GM21619 (cell line): ENCODE measurements around the gene DNAJC16.
"Not testable (repeated sequence)": the region's sequence is repeated elsewhere in the genome, so short reads cannot be mapped to it uniquely, and the experiment has no call there.

Source experiments
- ATAC-seq: cut with Tn5 transposase; IDR thresholded peaks from one replicate; pipeline ENCODE4 v1.9.1; 2021; ENCODE audit not compliant: unreplicated experiment

The DNAJC16 gene

DNA sequence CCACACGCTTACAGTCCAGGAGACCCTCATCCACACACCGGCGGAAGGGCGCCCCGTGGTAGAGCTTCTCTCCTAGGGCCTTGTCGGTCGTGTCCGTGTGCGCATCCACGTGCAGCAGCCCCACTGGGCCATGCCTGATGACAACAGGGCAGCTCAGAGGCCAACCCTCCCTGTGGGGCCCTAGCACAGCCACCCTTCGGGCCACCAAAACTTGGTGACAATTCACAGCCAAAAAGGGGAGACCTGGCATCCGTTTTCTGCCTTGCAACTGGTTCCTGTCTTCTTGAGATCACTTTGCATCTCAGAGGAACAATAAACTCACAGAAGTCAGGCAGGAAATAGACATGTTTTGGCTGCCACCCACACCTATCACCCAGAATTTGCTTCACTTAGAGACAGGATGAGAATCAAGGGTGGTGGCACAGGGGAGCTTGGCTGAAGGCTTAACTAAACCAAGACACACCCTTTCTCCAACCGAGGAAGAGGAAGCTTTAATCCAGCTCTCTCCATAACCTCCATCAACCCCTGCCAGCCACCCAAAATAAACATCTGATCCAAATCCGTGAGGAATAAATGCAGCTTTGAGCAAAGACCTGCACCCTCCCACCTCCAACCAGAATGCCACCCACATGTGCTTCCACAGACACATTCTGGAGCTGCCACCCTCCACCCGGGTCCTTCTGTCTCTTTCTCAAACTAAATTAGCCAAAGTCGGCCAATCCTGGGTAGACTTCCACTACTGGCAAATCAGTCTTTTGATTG lies 52.5 kb downstream of the DNAJC16 start:
- ATAC-seq: peak; percentile 24

GRCh38 chr1:15579683-15580047 lies 53.0 kb downstream of the DNAJC16 start:
- peak; percentile 47 for ATAC-seq

DNA sequence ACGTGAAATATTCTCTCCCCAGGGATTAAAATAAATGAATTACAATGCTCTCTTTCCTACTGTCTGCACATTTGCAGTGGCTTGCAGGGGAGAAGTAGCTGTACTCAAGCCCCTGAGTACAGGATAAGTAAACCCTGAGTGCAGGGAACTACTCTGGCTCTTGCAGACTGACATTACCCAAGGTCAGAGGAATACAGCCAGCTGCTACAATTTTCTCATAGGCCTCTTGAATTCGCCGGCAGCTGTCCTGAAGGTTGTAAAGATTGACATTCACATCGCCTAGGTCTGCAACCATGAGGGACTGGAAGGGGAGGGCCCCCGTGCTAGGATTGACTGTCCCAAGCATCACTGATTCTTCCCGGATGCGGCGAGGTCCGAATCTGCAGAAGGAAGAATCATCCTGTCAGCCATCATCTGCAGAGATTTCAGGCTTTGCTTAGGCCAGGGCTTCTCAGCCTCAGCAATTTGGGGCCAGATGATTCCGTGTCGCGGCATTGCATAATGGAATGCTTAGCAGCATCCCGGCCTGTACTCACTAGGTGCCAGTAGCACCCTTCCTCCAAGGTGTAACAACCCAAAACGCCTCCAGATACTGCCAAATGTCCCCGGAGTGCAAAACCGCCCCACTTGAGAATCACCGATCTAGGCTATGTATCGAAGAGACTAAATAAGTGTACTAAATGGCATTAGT lies 56.5 kb downstream of the DNAJC16 start:
- no peak for ATAC-seq

GRCh38 chr1:15584489-15585363 lies 58.1 kb downstream of the DNAJC16 start, which contains the start of gene AGMAT:
TSS of gene AGMAT (minus strand) at chr1:15585051. CDS start at chr1:15584967, 84 bp downstream.
- peak; percentile 67 for ATAC-seq

DNA sequence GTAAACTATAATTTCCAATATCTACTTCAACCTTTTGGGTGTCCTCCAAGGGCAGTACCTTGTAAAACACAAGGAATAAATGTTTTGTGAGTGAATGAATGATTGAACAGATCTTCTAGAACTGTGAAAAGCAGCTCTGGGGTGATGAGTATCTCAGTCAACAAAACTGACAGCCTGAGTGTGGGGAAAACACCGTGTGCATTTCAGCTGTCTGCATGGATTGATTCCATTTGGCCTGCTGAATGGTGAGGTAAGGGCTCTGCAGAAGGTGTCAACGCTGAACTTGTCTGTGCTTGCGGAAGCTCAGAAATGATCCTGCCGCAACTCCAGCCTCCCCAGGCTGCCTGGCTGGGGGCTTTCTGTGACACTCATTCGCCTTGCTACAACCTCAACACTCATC lies 65.6 kb downstream of the DNAJC16 start:
- no peak for ATAC-seq

DNA sequence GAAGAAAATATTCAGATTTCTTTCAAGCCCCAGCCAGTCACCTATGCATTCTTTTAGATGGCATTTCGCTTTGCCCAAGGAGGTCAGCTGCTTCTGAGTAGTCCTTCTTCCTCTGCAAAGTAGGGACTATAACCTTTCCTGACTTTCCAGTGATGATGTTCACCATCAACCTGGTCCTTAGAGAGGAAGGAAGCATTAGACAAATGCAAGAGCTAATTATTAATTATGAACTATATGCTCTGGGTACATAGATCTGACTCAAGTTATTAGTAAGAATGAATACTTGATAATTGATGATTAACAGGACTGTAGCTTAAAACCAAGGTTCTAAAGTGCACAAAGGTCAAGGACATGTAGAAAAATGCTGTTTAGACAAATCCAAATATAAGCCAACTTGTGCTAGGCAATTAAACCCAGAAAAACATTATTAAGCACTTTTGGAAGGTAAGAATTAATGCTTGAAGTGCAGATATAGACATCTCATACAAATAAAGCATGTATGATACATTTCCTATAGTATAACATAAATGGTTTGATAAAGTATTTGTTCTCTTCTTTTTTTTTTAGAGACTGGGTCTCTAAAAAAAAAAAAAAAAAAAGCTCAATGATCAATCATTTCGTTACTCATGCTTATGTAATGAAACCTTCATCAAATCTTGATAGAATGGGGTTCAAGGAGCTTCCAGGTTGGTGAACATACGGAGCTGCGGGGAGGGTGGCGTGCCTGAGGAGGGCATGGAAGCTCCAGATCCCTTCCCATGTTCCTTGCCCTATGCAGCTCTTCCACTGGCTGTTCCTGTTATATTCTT lies 69.4 kb downstream of the DNAJC16 start:
- ATAC-seq: no peak

DNA sequence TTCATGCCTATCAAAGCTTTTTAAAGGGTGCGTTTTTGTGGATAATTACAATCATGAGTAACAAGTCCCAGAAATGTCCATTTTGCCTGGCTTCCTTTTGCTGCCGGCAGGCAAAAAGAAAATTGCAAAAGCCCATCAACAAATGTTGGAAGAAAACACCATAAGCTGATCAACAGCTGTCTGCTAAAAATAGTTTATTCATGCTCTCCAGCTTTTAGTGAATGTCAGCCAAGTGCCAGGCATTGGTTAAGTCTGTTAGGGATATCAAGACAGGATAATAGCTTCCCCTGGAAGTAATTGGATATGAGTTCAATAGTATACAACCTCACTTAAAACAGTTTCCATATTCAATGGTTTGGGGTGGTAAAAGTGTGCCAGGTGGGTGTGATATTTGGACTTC lies 71.8 kb downstream of the DNAJC16 start:
- ATAC-seq: no peak

DNA sequence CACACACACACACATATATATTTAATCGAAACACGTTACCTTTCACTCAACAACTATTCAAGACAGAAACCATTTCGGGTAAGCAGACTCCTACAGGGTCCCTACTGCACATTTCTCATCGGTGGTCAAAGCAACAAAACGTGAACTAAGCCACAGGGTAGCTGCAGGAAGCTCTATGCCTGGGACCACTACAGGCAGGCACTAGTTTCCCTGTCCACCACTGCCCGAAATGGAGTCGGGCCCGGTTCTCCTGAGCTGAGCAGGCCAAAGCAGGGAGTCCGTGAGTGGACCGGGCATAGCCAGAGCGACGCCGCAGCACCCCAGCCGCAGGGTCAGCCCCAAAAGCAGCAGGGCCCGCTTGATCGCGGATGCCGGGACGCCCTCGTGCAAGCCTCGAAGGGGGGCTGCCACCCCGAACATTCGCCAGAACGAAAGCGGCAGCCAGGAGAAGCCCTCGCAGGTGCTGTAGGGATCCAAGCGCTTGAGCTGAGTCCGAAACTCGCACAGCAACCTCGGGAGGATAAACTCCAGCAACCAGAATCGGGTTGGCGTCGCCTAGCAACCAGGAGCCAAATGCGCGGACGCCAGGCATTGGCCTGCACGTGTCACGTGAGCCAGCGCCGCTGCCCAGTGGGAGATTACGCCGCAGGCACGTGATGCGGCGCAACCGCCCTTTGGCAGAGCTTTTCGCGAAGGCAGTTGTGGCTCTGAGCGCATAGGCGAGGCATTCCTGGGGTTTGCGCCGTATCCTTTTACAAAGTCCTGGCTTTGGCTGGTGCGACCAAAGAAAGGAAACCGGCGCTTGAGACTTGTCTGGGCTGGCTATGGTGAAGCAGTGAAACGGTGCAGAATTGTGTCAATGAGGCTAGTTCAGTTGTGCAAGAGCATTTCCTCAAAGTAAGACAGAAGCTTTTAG lies 76.7 kb downstream of the DNAJC16 start:
- peak; percentile 93 for ATAC-seq

GRCh38 chr1:15603966-15604282 lies 77.3 kb downstream of the DNAJC16 start:
- not testable (repeated sequence) for ATAC-seq

DNA sequence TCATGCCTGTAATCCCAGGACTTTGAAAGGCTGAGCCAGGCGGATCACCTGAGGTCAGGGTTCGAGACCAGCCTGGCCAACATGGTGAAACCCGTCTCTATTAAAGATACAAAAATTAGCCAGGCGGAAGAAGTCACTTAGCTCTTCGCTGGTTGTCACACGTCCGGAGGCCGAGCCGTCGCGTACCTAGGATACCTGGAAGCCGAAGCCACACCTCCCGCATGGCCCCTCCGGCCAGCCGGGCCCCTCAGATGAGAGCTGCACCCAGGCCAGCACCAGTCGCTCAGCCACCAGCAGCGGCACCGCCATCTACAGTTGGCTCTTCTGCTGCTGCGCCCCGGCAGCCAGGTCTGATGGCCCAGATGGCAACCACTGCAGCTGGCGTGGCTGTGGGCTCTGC lies 77.8 kb downstream of the DNAJC16 start:
- not testable (repeated sequence) for ATAC-seq

- ATAC-seq: no peak
Measured at GRCh38 chr1:15605398-15606383, 79.0 kb downstream of the DNAJC16 start.

GRCh38 chr1:15609631-15610030 lies 83.0 kb downstream of the DNAJC16 start:
- ATAC-seq: no peak

- ATAC-seq: no peak
Measured at GRCh38 chr1:15610167-15610566, 83.5 kb downstream of the DNAJC16 start.

GRCh38 chr1:15616373-15617172 lies 89.9 kb downstream of the DNAJC16 start:
- peak; percentile 20 for ATAC-seq

DNA sequence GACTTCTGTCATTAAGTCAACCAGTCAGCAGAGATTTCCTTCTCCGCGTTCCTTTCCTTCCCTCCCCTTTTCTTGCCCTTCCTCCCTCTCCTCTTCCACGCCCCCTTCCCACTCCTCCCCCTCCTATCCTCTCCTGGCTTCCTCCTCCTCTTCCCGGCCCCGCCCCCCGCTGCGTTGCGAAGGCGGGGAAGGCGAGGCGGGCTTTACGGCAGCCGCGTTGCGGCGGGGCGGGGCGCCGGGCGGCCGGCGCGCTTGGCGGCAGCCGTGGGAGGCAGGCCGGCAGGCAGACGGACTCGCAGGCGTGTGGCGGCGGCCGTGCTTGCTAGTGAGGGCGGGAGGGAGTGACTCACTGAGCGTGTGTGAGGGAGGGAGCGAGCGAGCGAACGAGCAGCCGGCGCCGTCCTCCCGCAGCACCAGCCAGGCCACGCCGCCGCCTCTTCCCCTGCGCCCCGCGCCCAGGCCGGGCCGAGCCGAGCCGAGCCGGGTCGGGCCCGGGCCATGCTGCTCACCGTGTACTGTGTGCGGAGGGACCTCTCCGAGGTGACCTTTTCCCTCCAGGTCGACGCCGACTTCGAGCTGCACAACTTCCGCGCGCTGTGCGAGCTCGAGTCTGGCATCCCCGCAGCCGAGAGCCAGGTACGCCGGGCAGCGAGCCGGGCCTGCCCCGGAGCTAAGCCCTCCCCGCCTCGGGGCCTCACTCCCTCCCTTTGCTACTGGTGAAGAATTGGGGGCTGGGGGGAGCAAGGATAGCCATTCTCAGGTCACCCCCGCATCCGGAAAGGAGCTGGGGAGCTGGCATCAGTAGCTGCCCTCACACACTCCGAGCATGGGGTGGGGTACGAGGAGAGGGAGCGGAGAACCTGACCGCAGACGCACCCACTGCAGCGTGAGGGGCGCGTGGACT lies 90.8 kb downstream of the DNAJC16 start, which contains the start of gene DDI2:
TSS of gene DDI2 (plus strand) at position 286 of the 904 bp plus-strand sequence. CDS start at position 499, 213 bp downstream.
- peak; percentile 53 for ATAC-seq

DNA sequence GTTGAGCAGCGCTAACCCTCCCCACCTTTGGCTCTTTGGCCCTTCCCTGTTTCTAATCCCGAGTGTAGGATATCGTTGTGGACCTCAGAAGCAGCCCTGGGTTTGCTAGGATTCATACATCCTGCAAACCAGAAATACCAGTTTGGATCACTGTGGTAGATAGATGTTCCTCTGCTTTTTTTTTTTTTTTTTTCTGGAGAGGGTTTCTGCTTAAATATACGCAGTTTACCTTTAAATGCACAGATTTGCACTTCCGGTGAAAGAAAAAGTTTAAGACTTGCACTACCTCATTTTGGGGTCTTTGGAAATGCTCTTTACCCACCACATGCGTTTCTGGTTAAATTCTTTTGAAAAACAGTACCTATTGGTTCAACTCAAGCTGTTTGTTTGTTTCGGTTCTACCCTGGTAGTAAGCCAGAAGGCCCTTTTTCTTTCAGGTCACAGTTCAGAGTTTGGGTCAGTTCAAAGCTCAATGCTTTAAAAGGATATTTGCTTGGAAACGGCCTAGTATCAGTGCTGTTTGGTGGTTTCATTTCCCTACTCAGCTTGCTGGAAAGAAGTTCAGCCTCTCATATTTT lies 91.5 kb downstream of the DNAJC16 start:
- ATAC-seq: peak; percentile 41
